ENCODE results near the gene STK10.

- TF ChIP-seq YY1 (IDR thresholded peaks at IDR 0.05) (no peak), CTCF (IDR thresholded peaks at IDR 0.05; ENCODE audit: low read depth, low read length, missing input control) (no peak), RAD21 (IDR thresholded peaks at IDR 0.05) (no peak), MAX (IDR thresholded peaks at IDR 0.05) (no peak)
These were observed 98.5 kb downstream of the STK10 start for GRCh38 chr5:172089298-172090117.
